ENCODE results near the gene HNRNPA2B1.

The HNRNPA2B1 gene

GRCh38 chr7:26203016-26203415 is 2.5 kb upstream of the HNRNPA2B1 start:
- H3K4me3 ChIP-seq (ENCODE audit: low read depth, low read length): peak overlapping the region; percentile 93
- no peak for DNase-seq (ENCODE audit: low read depth)
- TF ChIP-seq CTCF (conservative IDR thresholded peaks at IDR 0.05; ENCODE audit: low read depth, low read length): no peak

- TF ChIP-seq CTCF (conservative IDR thresholded peaks at IDR 0.05; ENCODE audit: low read depth, low read length): no peak
- DNase-seq (ENCODE audit: low read depth): no peak
These were observed 1.8 kb upstream of the HNRNPA2B1 start for GRCh38 chr7:26202019-26202990.

GRCh38 chr7:26201247-26202018 is 887 bp upstream of the HNRNPA2B1 start, which contains the start of gene CBX3:
CBX3 (plus strand) TSS chr7:26201745; CDS start chr7:26202999, 1,254 bp downstream.
- no peak for TF ChIP-seq CTCF (conservative IDR thresholded peaks at IDR 0.05; ENCODE audit: low read depth, low read length)
- H3K4me3 ChIP-seq (ENCODE audit: low read depth, low read length): peak within 1 kb of the TSS; percentile 98

More at GRCh38 chr7:26202019-26202990, 1.8 kb upstream of the HNRNPA2B1 start:
- peak overlapping the region; percentile 93 for H3K4me3 ChIP-seq (ENCODE audit: low read depth, low read length)

GRCh38 chr7:26200038-26200443 is 505 bp downstream of the HNRNPA2B1 start:
- H3K4me3 ChIP-seq (ENCODE audit: low read depth, low read length): peak overlapping the region; percentile 98
- TF ChIP-seq CTCF (conservative IDR thresholded peaks at IDR 0.05; ENCODE audit: low read depth, low read length): no peak
- no peak for DNase-seq (ENCODE audit: low read depth)

More at GRCh38 chr7:26201247-26202018, 887 bp upstream of the HNRNPA2B1 start, which contains the start of gene CBX3:
- DNase-seq (ENCODE audit: low read depth): peak; percentile 76

- peak overlapping the region; percentile 98 for H3K4me3 ChIP-seq (ENCODE audit: low read depth, low read length)
- no peak for TF ChIP-seq CTCF (conservative IDR thresholded peaks at IDR 0.05; ENCODE audit: low read depth, low read length)
- no peak for DNase-seq (ENCODE audit: low read depth)
These were observed 1.1 kb downstream of the HNRNPA2B1 start for GRCh38 chr7:26199301-26200037.

GRCh38 chr7:26198781-26199169 is 1.8 kb downstream of the HNRNPA2B1 start:
- peak overlapping the region; percentile 98 for H3K4me3 ChIP-seq (ENCODE audit: low read depth, low read length)
- no peak for DNase-seq (ENCODE audit: low read depth)
- TF ChIP-seq CTCF (conservative IDR thresholded peaks at IDR 0.05; ENCODE audit: low read depth, low read length): no peak
